ENCODE measurements around the gene GSDME.

GRCh38 chr7:24731313-24731712 is 26.0 kb downstream of the GSDME start:
- no peak for TF ChIP-seq EZH2 (IDR thresholded peaks at IDR 0.05; ENCODE audit: borderline replicate concordance, low read length)
- TF ChIP-seq CTCF (conservative IDR thresholded peaks at IDR 0.05 in 1 of 2, IDR thresholded peaks at IDR 0.05 in 1 of 2; ENCODE audit: extremely low read depth in 1 of 2, insufficient read depth in 1 of 2, low read depth in 1 of 2, low read length in 2 of 2), result no peak

Measured in mammary epithelial cell (primary cell).